Measurements from ENCODE around the gene PDK4. TPM values are rescaled to one million over a fixed set of nuclear protein-coding genes. Genes with fewer than 3 reads are reported as not detected.
"Not testable (repeated sequence)": the region's sequence is repeated elsewhere in the genome, so short reads cannot be mapped to it uniquely, and the experiment has no call there.

PDK4 gene
- total RNA-seq, 1 donor from 2014 or later: 77.4 TPM

GRCh38 chr7:95605275-95605674 lies 9.0 kb upstream of the PDK4 start:
- ATAC-seq (no peak), DNase-seq (ENCODE audit: low spot score) (no peak)

- ATAC-seq; DNase-seq (ENCODE audit: low spot score): not testable (repeated sequence)
Measured at GRCh38 chr7:95604811-95605210, 8.5 kb upstream of the PDK4 start.

- not testable (repeated sequence) for ATAC-seq; DNase-seq (ENCODE audit: low spot score)
Measured at GRCh38 chr7:95604397-95604796, 8.1 kb upstream of the PDK4 start.

- DNase-seq (ENCODE audit: low spot score) (no peak), ATAC-seq (no peak)
Measured at GRCh38 chr7:95602421-95602820, 6.1 kb upstream of the PDK4 start.

- no peak for ATAC-seq
- no peak for DNase-seq (ENCODE audit: low spot score)
Measured at GRCh38 chr7:95601316-95601715, 5.0 kb upstream of the PDK4 start.

- no peak for DNase-seq (ENCODE audit: low spot score)
- ATAC-seq: no peak
Measured at GRCh38 chr7:95599069-95599468, 2.8 kb upstream of the PDK4 start.

GRCh38 chr7:95598511-95598910 lies 2.2 kb upstream of the PDK4 start:
- ATAC-seq (no peak), DNase-seq (ENCODE audit: low spot score) (no peak)

- no peak for DNase-seq (ENCODE audit: low spot score)
- peak; percentile 54 for ATAC-seq
Measured at GRCh38 chr7:95595746-95596197, 544 bp downstream of the PDK4 start.

- ATAC-seq (no peak), DNase-seq (ENCODE audit: low spot score) (no peak)
Measured at GRCh38 chr7:95594185-95594584, 2.1 kb downstream of the PDK4 start.

- DNase-seq (ENCODE audit: low spot score) (no peak), ATAC-seq (no peak)
Measured at GRCh38 chr7:95593343-95593742, 3.0 kb downstream of the PDK4 start.

GRCh38 chr7:95592570-95592969 lies 3.7 kb downstream of the PDK4 start:
- ATAC-seq (no peak), DNase-seq (ENCODE audit: low spot score) (no peak)

GRCh38 chr7:95590387-95591248 lies 5.7 kb downstream of the PDK4 start:
- DNase-seq (ENCODE audit: low spot score): no peak
- peak; percentile 70 for ATAC-seq

- DNase-seq (ENCODE audit: low spot score): no peak
- ATAC-seq: no peak
Measured at GRCh38 chr7:95589766-95590165, 6.5 kb downstream of the PDK4 start.

- ATAC-seq (no peak), DNase-seq (ENCODE audit: low spot score) (no peak)
Measured at GRCh38 chr7:95589031-95589430, 7.3 kb downstream of the PDK4 start.

- DNase-seq (ENCODE audit: low spot score) (no peak), ATAC-seq (no peak)
Measured at GRCh38 chr7:95586951-95587301, 9.4 kb downstream of the PDK4 start.

- DNase-seq (ENCODE audit: low spot score): no peak
- no peak for ATAC-seq
Measured at GRCh38 chr7:95585426-95585789, 10.9 kb downstream of the PDK4 start.

GRCh38 chr7:95584769-95585425 lies 11.4 kb downstream of the PDK4 start:
- no peak for ATAC-seq
- DNase-seq (ENCODE audit: low spot score): no peak

GRCh38 chr7:95583834-95584621 lies 12.3 kb downstream of the PDK4 start:
- DNase-seq (ENCODE audit: low spot score) (no peak), ATAC-seq (no peak)

- DNase-seq (ENCODE audit: low spot score) (no peak), ATAC-seq (peak; percentile 28)
Measured at GRCh38 chr7:95582578-95583293, 13.6 kb downstream of the PDK4 start.

GRCh38 chr7:95581467-95581866 lies 14.8 kb downstream of the PDK4 start:
- ATAC-seq (no peak), DNase-seq (ENCODE audit: low spot score) (no peak)

GRCh38 chr7:95579318-95579717 lies 17.0 kb downstream of the PDK4 start:
- ATAC-seq: no peak
- no peak for DNase-seq (ENCODE audit: low spot score)

All from left lobe of liver (tissue), 2 donors.